Panc1 (cell line): Measurements from ENCODE around the gene KRT86. TPM values are rescaled to one million over a fixed set of nuclear protein-coding genes. Genes with fewer than 3 reads are reported as not detected.

Source experiments
- ATAC-seq: fragments of 200-7000 bp; cut with Tn5 transposase; 2 replicates; pipeline ENCODE4 v1.9.1; 2020; ENCODE audit warnings: mild to moderate bottlenecking, moderate library complexity
- BruUV-seq: library from RNA; stranded (reverse); fragments of 400-500 nt; replicated peaks from 2 replicates; lab custom pipeline; 2021; lab: Mats Ljungman, UMichigan
- CTCF ChIA-PET: fragments of 300-600 bp; sonication (Branson Sonifier 250); formaldehyde crosslinking; loops from one replicate; lab custom pipeline; 2022; ENCODE audit warnings: antibody characterized with exemption; lab: Charles Lee
- POLR2A ChIA-PET: fragments of 300-600 bp; sonication (Branson Sonifier 250); formaldehyde crosslinking; loops from one replicate; lab custom pipeline; 2022; ENCODE audit warnings: antibody characterized with exemption; lab: Charles Lee
- DNase-seq: peaks from one replicate; pipeline ENCODE4 v3.0.0-alpha.2; 2010; ENCODE audit warnings: low read depth, low spot score
- H3K27ac ChIP-seq: 2 replicates; pipeline ENCODE4 v1.5.1; 2011; ENCODE audit warnings: mild to moderate bottlenecking, low read length, inconsistent platforms
- H3K27me3 ChIP-seq: fragments of 200-500 bp; sonication (Bioruptor generic); 2 replicates; pipeline ENCODE4 v1.6.0; 2014; ENCODE audit warnings: low read length, inconsistent platforms; ENCODE audit not compliant: control insufficient read depth, insufficient read depth
- H3K36me3 ChIP-seq: fragments of 200-500 bp; sonication (Bioruptor generic); 2 replicates; pipeline ENCODE4 v1.5.1; 2014; ENCODE audit warnings: inconsistent platforms, mild to moderate bottlenecking, low read length, moderate library complexity; ENCODE audit not compliant: control insufficient read depth, insufficient read depth
- H3K4me1 ChIP-seq: 2 replicates; pipeline ENCODE4 v1.5.1; 2011; ENCODE audit warnings: inconsistent platforms, mild to moderate bottlenecking, low read length, moderate library complexity; ENCODE audit not compliant: control insufficient read depth, insufficient read depth
- H3K4me3 ChIP-seq, 2 experiments: 2 replicates each; pipeline ENCODE4 v1.5.1; 2011 to 2012; ENCODE audit warnings: low read depth in 2 of 2, low read length in 2 of 2, mild to moderate bottlenecking in 2 of 2, inconsistent platforms in 1 of 2, moderate library complexity in 1 of 2
- H3K9me3 ChIP-seq: fragments of 200-500 bp; sonication (Bioruptor generic); 2 replicates; pipeline ENCODE4 v1.5.1; 2014; ENCODE audit warnings: low read depth, mild to moderate bottlenecking, inconsistent platforms, low read length, moderate library complexity; ENCODE audit not compliant: control insufficient read depth, insufficient read depth
- CTCF ChIP-seq: fragments of 450-650 bp; IDR thresholded peaks from 2 replicates; pipeline ENCODE4 v1.5.1; 2017; ENCODE audit warnings: mild to moderate bottlenecking
- POLR2AphosphoS5 ChIP-seq: IDR thresholded peaks from 2 replicates; pipeline ENCODE4 v1.6.1; 2012; ENCODE audit warnings: mild to moderate bottlenecking, low read depth, low read length, moderate library complexity
- REST ChIP-seq, 2 experiments: IDR thresholded peaks; 2 replicates each; pipeline ENCODE4 v1.6.1; 2011 to 2012; ENCODE audit warnings: low read depth in 2 of 2, control low read depth in 1 of 2, low read length in 1 of 2, mild to moderate bottlenecking in 1 of 2, moderate library complexity in 1 of 2; ENCODE audit not compliant: insufficient read depth in 1 of 2
- SIN3A ChIP-seq: IDR thresholded peaks from 2 replicates; pipeline ENCODE4 v1.6.1; 2012; ENCODE audit warnings: low read depth, mild to moderate bottlenecking, low read length, moderate library complexity, borderline replicate concordance; ENCODE audit not compliant: insufficient read depth
- TCF7L2 ChIP-seq: IDR thresholded peaks from 2 replicates; pipeline ENCODE4 v1.6.1; 2011; ENCODE audit warnings: mild to moderate bottlenecking, low read depth, low read length, inconsistent platforms
- in situ Hi-C: cut with HindIII; loops from 2 replicates; pipeline ENCODE4 v1.10.0; 2016; ENCODE audit warnings: low sequenced_read_pairs, low pct_unique_long_range_greater_than_20kb
- intact Hi-C: fragments of 100-400 bp; cut with micrococcal nuclease; formaldehyde crosslinking; loops from one replicate; pipeline ENCODE4 v1.10.0; 2022; ENCODE audit not compliant: unreplicated experiment
- total RNA-seq: library from RNA; stranded (reverse); gene quantifications from one replicate; pipeline ENCODE4 v1.2.1, GENCODE V29; 2021; ENCODE audit not compliant: unreplicated experiment

Gene KRT86
- total RNA-seq, 1 experiment from 2014 or later = 1.1 TPM

GRCh38 chr12:52296572-52297215 lies 22.2 kb downstream of the KRT86 start:
- in situ Hi-C loops = no loop called here
- CTCF ChIA-PET = no interaction called here
- BruUV-seq = no TSS peak

GRCh38 chr12:52298677-52299190 lies 24.3 kb downstream of the KRT86 start:
- H3K27ac ChIP-seq = no peak overlapping the region
- BruUV-seq = no TSS peak
- ChIA-PET POLR2A (no interaction called here), CTCF (no interaction called here)
- no peaks in the 10 kb centered on the region for H3K36me3 ChIP-seq
- TF ChIP-seq POLR2AphosphoS5 (no peak), CTCF (no peak), REST (IDR thresholded peaks at IDR 0.05; ENCODE audit: insufficient read depth in 1 of 2, low read depth in 2 of 2, low read length in 1 of 2) (no peak), TCF7L2 (no peak), SIN3A (no peak)
- H3K4me3 ChIP-seq = no peak overlapping the region
- no peak for DNase-seq
- intact Hi-C loops = no loop called here
- no peaks in the 10 kb centered on the region for H3K4me1 ChIP-seq
- H3K9me3 ChIP-seq = no peaks in the 10 kb centered on the region
- H3K27me3 ChIP-seq = no peaks in the 10 kb centered on the region
- no peak for ATAC-seq
- in situ Hi-C loops = no loop called here

More at GRCh38 chr12:52296572-52297215, 22.2 kb downstream of the KRT86 start:
- Histone ChIP-seq H3K27me3 (no peaks in the 10 kb centered on the region), H3K27ac (no peak overlapping the region), H3K36me3 (no peaks in the 10 kb centered on the region), H3K4me3 (no peak overlapping the region), H3K4me1 (no peaks in the 10 kb centered on the region), H3K9me3 (no peaks in the 10 kb centered on the region)
- intact Hi-C loops = no loop called here
- no peak for TF ChIP-seq REST (IDR thresholded peaks at IDR 0.05; ENCODE audit: insufficient read depth in 1 of 2, low read depth in 2 of 2, low read length in 1 of 2)
- TF ChIP-seq TCF7L2 = no peak
- ATAC-seq = no peak
- DNase-seq = no peak
- POLR2A ChIA-PET = no interaction called here
